ENCODE results near the gene SERPINA6.

Gene SERPINA6

GRCh38 chr14:94368243-94368590, 45.1 kb upstream of the SERPINA6 start:
- no peak for TF ChIP-seq CTCF (IDR thresholded peaks at IDR 0.05)
- H3K4me3 ChIP-seq (ENCODE audit: low read depth, low read length), result no peak overlapping the region

GRCh38 chr14:94367347-94368242, 44.5 kb upstream of the SERPINA6 start:
- H3K27me3 ChIP-seq (ENCODE audit: control insufficient read depth, insufficient read depth, low read length), result no peaks in the 10 kb centered on the region

More at GRCh38 chr14:94368243-94368590, 45.1 kb upstream of the SERPINA6 start:
- H3K79me2 ChIP-seq, result no peaks in the 10 kb centered on the region
- H3K4me2 ChIP-seq (ENCODE audit: low read length), result no peak overlapping the region
- H3K9me3 ChIP-seq (ENCODE audit: control insufficient read depth, low read length), result no peaks in the 10 kb centered on the region
- H2AFZ ChIP-seq, result no peak overlapping the region
- no peaks in the 10 kb centered on the region for H3K27me3 ChIP-seq (ENCODE audit: control insufficient read depth, insufficient read depth, low read length)
- H3K4me1 ChIP-seq, result no peaks in the 10 kb centered on the region
- no peaks in the 10 kb centered on the region for H3K36me3 ChIP-seq (ENCODE audit: control insufficient read depth, insufficient read depth, low read length)
- H3K9ac ChIP-seq, result no peak overlapping the region
- no peak overlapping the region for H3K27ac ChIP-seq

GRCh38 chr14:94366146-94366915, 43.2 kb upstream of the SERPINA6 start, which contains the start of gene SERPINA2:
Gene SERPINA2, minus strand, starts transcription at chr14:94366698.
- TF ChIP-seq CTCF (IDR thresholded peaks at IDR 0.05), result no peak
- Histone ChIP-seq H2AFZ (no peak within 1 kb of the TSS), H3K4me1 (no peaks in the 10 kb centered on the region), H3K27ac (no peak within 1 kb of the TSS), H3K27me3 (ENCODE audit: control insufficient read depth, insufficient read depth, low read length) (no peaks in the 10 kb centered on the region), H3K79me2 (no peaks in the 10 kb centered on the region), H3K9me3 (ENCODE audit: control insufficient read depth, low read length) (no peaks in the 10 kb centered on the region), H3K36me3 (ENCODE audit: control insufficient read depth, insufficient read depth, low read length) (no peaks in the 10 kb centered on the region), H3K4me2 (ENCODE audit: low read length) (no peak within 1 kb of the TSS), H3K4me3 (ENCODE audit: low read depth, low read length) (no peak within 1 kb of the TSS), H3K9ac (no peak within 1 kb of the TSS)

More at GRCh38 chr14:94367347-94368242, 44.5 kb upstream of the SERPINA6 start:
- Histone ChIP-seq H3K4me3 (ENCODE audit: low read depth, low read length) (no peak overlapping the region), H3K9ac (no peak overlapping the region), H2AFZ (no peak overlapping the region), H3K4me1 (no peaks in the 10 kb centered on the region), H3K4me2 (ENCODE audit: low read length) (no peak overlapping the region), H3K9me3 (ENCODE audit: control insufficient read depth, low read length) (no peaks in the 10 kb centered on the region), H3K27ac (no peak overlapping the region), H3K36me3 (ENCODE audit: control insufficient read depth, insufficient read depth, low read length) (no peaks in the 10 kb centered on the region), H3K79me2 (no peaks in the 10 kb centered on the region)
- TF ChIP-seq CTCF (IDR thresholded peaks at IDR 0.05), result no peak

- H2AFZ ChIP-seq, result no peak overlapping the region
- no peak overlapping the region for H3K9ac ChIP-seq
- H3K4me3 ChIP-seq (ENCODE audit: low read depth, low read length), result no peak overlapping the region
- H3K27me3 ChIP-seq (ENCODE audit: control insufficient read depth, insufficient read depth, low read length), result no peaks in the 10 kb centered on the region
- no peaks in the 10 kb centered on the region for H3K4me1 ChIP-seq
- no peak overlapping the region for H3K27ac ChIP-seq
- TF ChIP-seq CTCF (IDR thresholded peaks at IDR 0.05), result no peak
- H3K9me3 ChIP-seq (ENCODE audit: control insufficient read depth, low read length), result no peaks in the 10 kb centered on the region
- H3K36me3 ChIP-seq (ENCODE audit: control insufficient read depth, insufficient read depth, low read length), result no peaks in the 10 kb centered on the region
- H3K79me2 ChIP-seq, result no peaks in the 10 kb centered on the region
- H3K4me2 ChIP-seq (ENCODE audit: low read length), result no peak overlapping the region
Measured at GRCh38 chr14:94365624-94366023, 42.5 kb upstream of the SERPINA6 start.

Measured in parathyroid adenoma (tissue), 2 donors.